WTC11 (cell line): ENCODE measurements around the gene ADD1. TPM values are rescaled to one million over a fixed set of nuclear protein-coding genes. Genes with fewer than 3 reads are reported as not detected.
A peak's percentile ranks its signal among the peaks of the same experiment; 100 is the strongest.

Experiments used
- ATAC-seq: fragments of 200-7000 bp; cut with Tn5 transposase; 2 replicates; pipeline ENCODE4 v1.10.0; 2021; ENCODE audit warnings: mild to moderate bottlenecking, moderate library complexity
- CTCF ChIA-PET: fragments of 300-600 bp; sonication (Branson Sonifier 250); formaldehyde crosslinking; loops from one replicate; lab custom pipeline; 2021; ENCODE audit warnings: antibody characterized with exemption; lab: Charles Lee
- POLR2A ChIA-PET: fragments of 350-600 bp; sonication (Branson Sonifier 250); formaldehyde crosslinking; loops from one replicate; lab custom pipeline; 2021; ENCODE audit warnings: antibody characterized with exemption; lab: Charles Lee
- DNase-seq: peaks from one replicate; pipeline ENCODE4 v3.0.0; 2021; ENCODE audit warnings: low spot score
- H3K27ac Mint-ChIP-seq: 2 replicates; pipeline ENCODE4 v1.8.0; 2021; ENCODE audit warnings: mixed read lengths
- H3K27me3 Mint-ChIP-seq: 2 replicates; pipeline ENCODE4 v1.8.0; 2021; ENCODE audit warnings: low read depth, mild to moderate bottlenecking, moderate library complexity, mixed read lengths
- H3K36me3 Mint-ChIP-seq: 2 replicates; pipeline ENCODE4 v1.8.0; 2021; ENCODE audit warnings: mixed read lengths
- H3K4me1 Mint-ChIP-seq: 2 replicates; pipeline ENCODE4 v1.8.0; 2022; ENCODE audit warnings: mixed read lengths
- H3K4me3 Mint-ChIP-seq: 2 replicates; pipeline ENCODE4 v1.8.0; 2021; ENCODE audit warnings: mild to moderate bottlenecking, moderate library complexity, mixed read lengths
- H3K9me3 Mint-ChIP-seq: 2 replicates; pipeline ENCODE4 v1.8.0; 2021; ENCODE audit warnings: mixed read lengths
- CREM ChIP-seq: sonication (generic); formaldehyde crosslinking; IDR thresholded peaks from 2 replicates; pipeline ENCODE4 v1.8.1; 2022; ENCODE audit warnings: mild to moderate bottlenecking, missing genetic modification reagents, moderate library complexity
- HMGA2 ChIP-seq: fragments of 250-450 bp; sonication (Bioruptor Pico); IDR thresholded peaks from 2 replicates; pipeline ENCODE4 v1.4.0; 2021; ENCODE audit warnings: mild to moderate bottlenecking, moderate library complexity
- NFATC4 ChIP-seq: fragments of 250-450 bp; sonication (Bioruptor Pico); IDR thresholded peaks from 2 replicates; pipeline ENCODE4 v1.9.0; 2021; ENCODE audit warnings: mild to moderate bottlenecking
- NFE2L1 ChIP-seq: sonication (generic); formaldehyde crosslinking; IDR thresholded peaks from 2 replicates; pipeline ENCODE4 v1.8.1; 2023; ENCODE audit warnings: missing genetic modification reagents
- NR1H2 ChIP-seq: sonication (generic); formaldehyde crosslinking; IDR thresholded peaks from 2 replicates; pipeline ENCODE4 v1.9.0; 2021; ENCODE audit warnings: mild to moderate bottlenecking, moderate library complexity, missing genetic modification reagents
- SP1 ChIP-seq: sonication (generic); formaldehyde crosslinking; conservative IDR thresholded peaks from 2 replicates; pipeline ENCODE4 v1.8.1; 2022; ENCODE audit warnings: missing genetic modification reagents
- TP53 ChIP-seq: sonication (generic); formaldehyde crosslinking; IDR thresholded peaks from 2 replicates; pipeline ENCODE4 v1.8.1; 2023; ENCODE audit warnings: mild to moderate bottlenecking, missing genetic modification reagents
- ZNF263 ChIP-seq: sonication (generic); formaldehyde crosslinking; IDR thresholded peaks from 2 replicates; pipeline ENCODE4 v1.8.1; 2022; ENCODE audit warnings: low read depth, mild to moderate bottlenecking, moderate library complexity, missing genetic modification reagents
- ZNF416 ChIP-seq: fragments of 250-450 bp; sonication (Bioruptor Pico); IDR thresholded peaks from 2 replicates; pipeline ENCODE4 v1.9.0; 2021; ENCODE audit warnings: mild to moderate bottlenecking, inconsistent platforms
- total RNA-seq: library from RNA; stranded (reverse); gene quantifications from 3 replicates; pipeline ENCODE4 v1.2.3, GENCODE V29; 2021
- TF ChIP-seq, protein P1 (sequence below): fragments of 200-600 bp; IDR thresholded peaks from 2 replicates; pipeline ENCODE4 v1.8.0; 2022; ENCODE audit warnings: antibody characterized with exemption
- TF ChIP-seq, protein P2 (sequence below): sonication (generic); formaldehyde crosslinking; IDR thresholded peaks from 2 replicates; pipeline ENCODE4 v1.8.0; 2022; ENCODE audit warnings: mild to moderate bottlenecking, missing genetic modification reagents
- TF ChIP-seq, protein P3 (sequence below): sonication (generic); formaldehyde crosslinking; conservative IDR thresholded peaks from 2 replicates; pipeline ENCODE4 v1.8.1; 2023; ENCODE audit warnings: mild to moderate bottlenecking, low read depth, missing genetic modification reagents, moderate library complexity
- TF ChIP-seq, protein P4 (sequence below): sonication (generic); formaldehyde crosslinking; IDR thresholded peaks from 2 replicates; pipeline ENCODE4 v1.8.1; 2023; ENCODE audit warnings: mild to moderate bottlenecking, missing genetic modification reagents, moderate library complexity
- TF ChIP-seq, protein P5 (sequence below): sonication (generic); formaldehyde crosslinking; IDR thresholded peaks from 2 replicates; pipeline ENCODE4 v1.8.0; 2022; ENCODE audit warnings: mild to moderate bottlenecking, missing genetic modification reagents

The ADD1 gene
- total RNA-seq, 1 experiment from 2014 or later, result 178 TPM

DNA sequence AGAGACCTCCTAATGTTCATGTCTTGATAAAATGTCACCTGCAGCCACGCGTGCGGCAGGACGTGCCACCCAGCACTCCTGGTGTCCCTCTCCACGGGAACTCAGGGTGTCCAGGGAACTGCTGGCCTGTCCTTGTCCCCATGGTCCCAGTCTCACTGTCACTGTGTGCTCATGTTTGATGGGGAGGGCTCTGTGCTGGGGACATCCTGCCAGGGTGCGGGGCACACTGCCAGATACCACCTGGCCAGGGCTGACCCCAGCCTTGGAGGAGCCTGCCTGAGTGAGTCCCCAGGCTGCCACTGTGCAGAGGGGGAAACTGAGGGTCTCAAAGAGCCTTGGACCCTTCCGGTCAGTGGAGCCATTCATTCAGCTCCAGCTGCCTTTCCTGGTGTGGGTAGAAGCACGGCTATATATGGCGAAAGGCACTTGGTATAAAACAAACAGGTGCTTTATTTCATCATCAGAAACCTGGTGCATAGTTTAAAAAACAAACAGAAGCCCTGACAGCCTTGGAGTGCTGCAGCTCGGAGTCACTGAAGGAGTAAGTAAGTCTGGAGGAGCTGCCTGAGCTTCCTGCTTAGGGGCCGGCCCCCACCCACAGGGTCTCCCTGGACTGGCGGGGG lies 86.6 kb downstream of the ADD1 start (continued):
- TF ChIP-seq NR1H2, result no peak

DNA sequence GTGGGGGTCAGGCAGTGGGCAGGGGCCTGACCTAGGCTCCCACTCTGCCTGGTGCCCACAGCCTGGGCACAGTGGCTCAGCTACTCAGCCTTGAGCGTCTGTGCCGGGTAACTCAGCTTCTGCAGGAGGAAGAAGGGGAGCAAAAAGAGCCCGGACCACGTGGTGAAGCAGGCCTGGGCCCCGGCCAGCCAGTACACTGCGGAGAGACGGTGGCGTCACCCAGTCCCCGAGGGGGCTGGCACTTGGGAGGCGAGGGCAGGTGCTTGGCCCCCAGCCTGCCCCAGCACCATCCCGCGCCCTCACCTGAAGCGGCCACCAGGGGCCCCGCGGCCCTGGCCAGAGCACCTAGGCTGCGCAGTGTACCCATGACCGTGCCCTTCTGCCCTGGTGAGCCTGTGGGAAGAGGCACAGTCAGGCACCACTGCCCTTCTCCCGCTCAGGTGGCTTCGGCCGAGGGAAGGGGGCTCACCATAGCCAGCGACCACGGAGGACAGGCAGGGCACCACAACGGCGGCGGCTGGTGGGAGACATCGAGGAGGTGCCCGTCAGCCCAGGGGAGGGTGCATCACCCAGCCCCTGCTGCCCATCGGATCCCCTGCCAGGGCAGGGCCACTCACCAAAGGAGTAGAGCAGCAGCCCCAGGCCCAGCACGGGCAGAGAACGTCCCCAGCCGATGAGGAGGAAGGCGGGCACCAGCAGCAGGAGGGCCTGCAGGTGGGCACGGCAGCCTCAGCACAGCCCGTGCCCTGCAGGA lies 87.3 kb downstream of the ADD1 start:
- ChIA-PET POLR2A (no interaction called here), CTCF (no interaction called here)
- TF ChIP-seq, protein P1, sequence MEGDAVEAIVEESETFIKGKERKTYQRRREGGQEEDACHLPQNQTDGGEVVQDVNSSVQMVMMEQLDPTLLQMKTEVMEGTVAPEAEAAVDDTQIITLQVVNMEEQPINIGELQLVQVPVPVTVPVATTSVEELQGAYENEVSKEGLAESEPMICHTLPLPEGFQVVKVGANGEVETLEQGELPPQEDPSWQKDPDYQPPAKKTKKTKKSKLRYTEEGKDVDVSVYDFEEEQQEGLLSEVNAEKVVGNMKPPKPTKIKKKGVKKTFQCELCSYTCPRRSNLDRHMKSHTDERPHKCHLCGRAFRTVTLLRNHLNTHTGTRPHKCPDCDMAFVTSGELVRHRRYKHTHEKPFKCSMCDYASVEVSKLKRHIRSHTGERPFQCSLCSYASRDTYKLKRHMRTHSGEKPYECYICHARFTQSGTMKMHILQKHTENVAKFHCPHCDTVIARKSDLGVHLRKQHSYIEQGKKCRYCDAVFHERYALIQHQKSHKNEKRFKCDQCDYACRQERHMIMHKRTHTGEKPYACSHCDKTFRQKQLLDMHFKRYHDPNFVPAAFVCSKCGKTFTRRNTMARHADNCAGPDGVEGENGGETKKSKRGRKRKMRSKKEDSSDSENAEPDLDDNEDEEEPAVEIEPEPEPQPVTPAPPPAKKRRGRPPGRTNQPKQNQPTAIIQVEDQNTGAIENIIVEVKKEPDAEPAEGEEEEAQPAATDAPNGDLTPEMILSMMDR, result peak; percentile 25; the same call in 1 of the 2 replicates
- TF ChIP-seq, protein P2, sequence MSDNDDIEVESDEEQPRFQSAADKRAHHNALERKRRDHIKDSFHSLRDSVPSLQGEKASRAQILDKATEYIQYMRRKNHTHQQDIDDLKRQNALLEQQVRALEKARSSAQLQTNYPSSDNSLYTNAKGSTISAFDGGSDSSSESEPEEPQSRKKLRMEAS, result no peak
- H3K27me3 Mint-ChIP-seq, result no peaks in the 10 kb centered on the region
- peaks cover 28% of the 10 kb centered on the region for H3K36me3 Mint-ChIP-seq
- peak; percentile 23 for ATAC-seq
- H3K9me3 Mint-ChIP-seq, result no peaks in the 10 kb centered on the region
- peaks cover 11% of the 10 kb centered on the region for H3K4me1 Mint-ChIP-seq
- no peak for DNase-seq
- no peak overlapping the region for H3K4me3 Mint-ChIP-seq
- H3K27ac Mint-ChIP-seq, result no peak overlapping the region

DNA sequence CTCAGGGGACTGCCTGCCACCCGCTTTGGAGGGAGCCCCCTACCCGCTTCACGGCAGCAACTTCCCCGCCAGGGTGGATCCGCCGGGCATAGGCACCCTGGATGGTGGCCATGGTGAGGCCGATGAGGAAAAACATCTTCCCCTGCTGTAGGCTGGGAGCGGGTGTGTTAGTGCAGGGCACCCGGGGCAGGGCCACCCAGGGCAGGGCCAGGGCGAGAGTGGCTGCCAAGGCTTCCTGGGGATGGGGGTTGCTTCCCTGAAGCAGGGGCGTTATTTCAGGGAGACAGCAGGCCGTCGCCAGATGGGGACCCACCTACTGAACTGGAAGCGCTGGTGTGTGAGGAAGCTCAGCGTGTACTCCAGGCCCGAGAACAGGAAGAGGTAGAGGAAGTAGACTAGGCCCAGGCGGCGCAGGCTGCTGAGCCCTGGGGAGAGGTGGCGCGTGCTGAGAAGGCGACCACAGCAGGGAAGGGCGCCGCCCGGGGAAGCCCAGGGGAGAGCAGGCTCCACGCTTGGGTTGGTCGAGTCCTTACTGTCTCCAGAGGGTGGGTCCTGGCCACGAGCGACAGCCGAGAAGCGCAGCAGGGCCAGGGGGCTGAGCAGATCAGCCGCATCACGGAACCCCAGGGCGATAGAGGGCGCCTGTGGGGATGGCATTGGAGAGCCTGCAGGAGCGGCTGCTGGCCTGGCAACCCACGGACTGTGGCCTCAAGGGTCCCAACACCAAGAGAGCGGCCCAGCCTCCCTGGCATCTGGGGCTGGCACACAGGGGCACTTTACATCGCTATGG lies 88.1 kb downstream of the ADD1 start:
- ChIA-PET POLR2A (no interaction called here), CTCF (no interaction called here)
- ATAC-seq, result peak; percentile 8
- Mint-ChIP-seq H3K4me1 (peaks cover 19% of the 10 kb centered on the region), H3K27me3 (no peaks in the 10 kb centered on the region), H3K36me3 (peaks cover 22% of the 10 kb centered on the region), H3K27ac (no peak overlapping the region; the same call in 1 of the 2 replicates), H3K9me3 (no peaks in the 10 kb centered on the region), H3K4me3 (no peak overlapping the region)
- DNase-seq, result peak; percentile 64
- no peak for TF ChIP-seq TP53 (CRISPR knock-in tag)
- TF ChIP-seq ZNF263 (CRISPR knock-in tag), result no peak
- no peak for TF ChIP-seq ZNF416 (CRISPR knock-in tag)
- TF ChIP-seq, protein P3, sequence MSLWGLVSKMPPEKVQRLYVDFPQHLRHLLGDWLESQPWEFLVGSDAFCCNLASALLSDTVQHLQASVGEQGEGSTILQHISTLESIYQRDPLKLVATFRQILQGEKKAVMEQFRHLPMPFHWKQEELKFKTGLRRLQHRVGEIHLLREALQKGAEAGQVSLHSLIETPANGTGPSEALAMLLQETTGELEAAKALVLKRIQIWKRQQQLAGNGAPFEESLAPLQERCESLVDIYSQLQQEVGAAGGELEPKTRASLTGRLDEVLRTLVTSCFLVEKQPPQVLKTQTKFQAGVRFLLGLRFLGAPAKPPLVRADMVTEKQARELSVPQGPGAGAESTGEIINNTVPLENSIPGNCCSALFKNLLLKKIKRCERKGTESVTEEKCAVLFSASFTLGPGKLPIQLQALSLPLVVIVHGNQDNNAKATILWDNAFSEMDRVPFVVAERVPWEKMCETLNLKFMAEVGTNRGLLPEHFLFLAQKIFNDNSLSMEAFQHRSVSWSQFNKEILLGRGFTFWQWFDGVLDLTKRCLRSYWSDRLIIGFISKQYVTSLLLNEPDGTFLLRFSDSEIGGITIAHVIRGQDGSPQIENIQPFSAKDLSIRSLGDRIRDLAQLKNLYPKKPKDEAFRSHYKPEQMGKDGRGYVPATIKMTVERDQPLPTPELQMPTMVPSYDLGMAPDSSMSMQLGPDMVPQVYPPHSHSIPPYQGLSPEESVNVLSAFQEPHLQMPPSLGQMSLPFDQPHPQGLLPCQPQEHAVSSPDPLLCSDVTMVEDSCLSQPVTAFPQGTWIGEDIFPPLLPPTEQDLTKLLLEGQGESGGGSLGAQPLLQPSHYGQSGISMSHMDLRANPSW (CRISPR knock-in tag), result no peak
- no peak for TF ChIP-seq HMGA2 (CRISPR knock-in tag)
- no peak for TF ChIP-seq CREM
- TF ChIP-seq SP1 (CRISPR knock-in tag), result no peak
- TF ChIP-seq, protein P4, sequence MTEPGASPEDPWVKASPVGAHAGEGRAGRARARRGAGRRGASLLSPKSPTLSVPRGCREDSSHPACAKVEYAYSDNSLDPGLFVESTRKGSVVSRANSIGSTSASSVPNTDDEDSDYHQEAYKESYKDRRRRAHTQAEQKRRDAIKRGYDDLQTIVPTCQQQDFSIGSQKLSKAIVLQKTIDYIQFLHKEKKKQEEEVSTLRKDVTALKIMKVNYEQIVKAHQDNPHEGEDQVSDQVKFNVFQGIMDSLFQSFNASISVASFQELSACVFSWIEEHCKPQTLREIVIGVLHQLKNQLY (CRISPR knock-in tag), result no peak
- no peak for TF ChIP-seq NFATC4 (CRISPR knock-in tag)
- TF ChIP-seq, protein P1, result no peak
- no peak for TF ChIP-seq NFE2L1
- TF ChIP-seq, protein P5, sequence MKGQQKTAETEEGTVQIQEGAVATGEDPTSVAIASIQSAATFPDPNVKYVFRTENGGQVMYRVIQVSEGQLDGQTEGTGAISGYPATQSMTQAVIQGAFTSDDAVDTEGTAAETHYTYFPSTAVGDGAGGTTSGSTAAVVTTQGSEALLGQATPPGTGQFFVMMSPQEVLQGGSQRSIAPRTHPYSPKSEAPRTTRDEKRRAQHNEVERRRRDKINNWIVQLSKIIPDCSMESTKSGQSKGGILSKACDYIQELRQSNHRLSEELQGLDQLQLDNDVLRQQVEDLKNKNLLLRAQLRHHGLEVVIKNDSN (CRISPR knock-in tag), result no peak
- TF ChIP-seq, all 79 proteins: peak for 0
